ENCODE results near the gene CORO7.
A peak's percentile ranks its signal among the peaks of the same experiment; 100 is the strongest.
"Not testable (repeated sequence)": the region's sequence is repeated elsewhere in the genome, so short reads cannot be mapped to it uniquely, and the experiment has no call there.

Gene CORO7

GRCh38 chr16:4399001-4399730, 17.2 kb downstream of the CORO7 start:
- no peak for DNase-seq

GRCh38 chr16:4395055-4395726, 21.2 kb downstream of the CORO7 start:
- DNase-seq: peak; percentile 54

- not testable (repeated sequence) for DNase-seq
Observed at GRCh38 chr16:4393850-4394249, 22.5 kb downstream of the CORO7 start.

- DNase-seq: peak; percentile 61
Observed at GRCh38 chr16:4393240-4393600, 23.2 kb downstream of the CORO7 start.

GRCh38 chr16:4392382-4393239, 23.8 kb downstream of the CORO7 start:
- DNase-seq: peak; percentile 90

- DNase-seq: peak; percentile 58
Observed at GRCh38 chr16:4391631-4392381, 24.6 kb downstream of the CORO7 start.

GRCh38 chr16:4390266-4391260, 25.8 kb downstream of the CORO7 start:
- peak; percentile 69 for DNase-seq

- peak; percentile 52 for DNase-seq
Observed at GRCh38 chr16:4389051-4389955, 27.1 kb downstream of the CORO7 start.

- peak; percentile 94 for DNase-seq
Observed at GRCh38 chr16:4388271-4389021, 27.9 kb downstream of the CORO7 start.

- no peak for DNase-seq
Observed at GRCh38 chr16:4387781-4388180, 28.6 kb downstream of the CORO7 start.

GRCh38 chr16:4386951-4387565, 29.3 kb downstream of the CORO7 start:
- peak; percentile 53 for DNase-seq

GRCh38 chr16:4386451-4386805, 30.0 kb downstream of the CORO7 start:
- DNase-seq: peak; percentile 56

GRCh38 chr16:4385789-4386450, 30.5 kb downstream of the CORO7 start:
- DNase-seq: peak; percentile 47

- DNase-seq: peak; percentile 55
Observed at GRCh38 chr16:4385066-4385788, 31.2 kb downstream of the CORO7 start.

GRCh38 chr16:4384509-4384942, 31.9 kb downstream of the CORO7 start:
- DNase-seq: peak; percentile 81

GRCh38 chr16:4383591-4384444, 32.6 kb downstream of the CORO7 start:
- peak; percentile 49 for DNase-seq

GRCh38 chr16:4382795-4383357, 33.5 kb downstream of the CORO7 start:
- DNase-seq: no peak

Data from islet precursor cell (in vitro differentiated cells).